GM19324 (cell line): ENCODE results near the gene PLXNA2.

ENCODE experiments used
- ATAC-seq: cut with Tn5 transposase; IDR thresholded peaks from one replicate; pipeline ENCODE4 v1.9.1; 2021; ENCODE audit warnings: mild to moderate bottlenecking, moderate library complexity; ENCODE audit not compliant: unreplicated experiment, low FRiP score

PLXNA2 gene

GRCh38 chr1:208243967-208244916 lies at the start of gene PLXNA2:
Gene PLXNA2, minus strand, starts transcription at chr1:208244384. Its CDS starts 26,462 bp downstream, at chr1:208217922.
- ATAC-seq, result no peak

GRCh38 chr1:208292908-208293307 lies 48.7 kb upstream of the PLXNA2 start:
- no peak for ATAC-seq

GRCh38 chr1:208291923-208292711 lies 47.9 kb upstream of the PLXNA2 start:
- no peak for ATAC-seq

- no peak for ATAC-seq
Measured at GRCh38 chr1:208291129-208291528, 46.9 kb upstream of the PLXNA2 start.

- ATAC-seq, result no peak
Measured at GRCh38 chr1:208289716-208290115, 45.5 kb upstream of the PLXNA2 start.

- ATAC-seq, result no peak
Measured at GRCh38 chr1:208288495-208288894, 44.3 kb upstream of the PLXNA2 start.

- no peak for ATAC-seq
Measured at GRCh38 chr1:208280681-208281450, 36.7 kb upstream of the PLXNA2 start.

- no peak for ATAC-seq
Measured at GRCh38 chr1:208279826-208280588, 35.8 kb upstream of the PLXNA2 start.

GRCh38 chr1:208278638-208279037 lies 34.5 kb upstream of the PLXNA2 start:
- ATAC-seq, result no peak

GRCh38 chr1:208276757-208277435 lies 32.7 kb upstream of the PLXNA2 start:
- ATAC-seq, result no peak

GRCh38 chr1:208275083-208275482 lies 30.9 kb upstream of the PLXNA2 start:
- no peak for ATAC-seq

GRCh38 chr1:208273386-208274017 lies 29.3 kb upstream of the PLXNA2 start:
- no peak for ATAC-seq

- no peak for ATAC-seq
Measured at GRCh38 chr1:208272713-208273112, 28.5 kb upstream of the PLXNA2 start.

- ATAC-seq, result no peak
Measured at GRCh38 chr1:208272311-208272710, 28.1 kb upstream of the PLXNA2 start.

- ATAC-seq, result no peak
Measured at GRCh38 chr1:208271236-208271635, 27.1 kb upstream of the PLXNA2 start.

- ATAC-seq, result no peak
Measured at GRCh38 chr1:208270651-208271141, 26.5 kb upstream of the PLXNA2 start.

- ATAC-seq, result no peak
Measured at GRCh38 chr1:208269338-208269666, 25.1 kb upstream of the PLXNA2 start.

GRCh38 chr1:208268541-208269337 lies 24.6 kb upstream of the PLXNA2 start:
- ATAC-seq, result no peak
